ENCODE data around the gene TMEM37. TPM values are rescaled to one million over a fixed set of nuclear protein-coding genes. Genes with fewer than 3 reads are reported as not detected.

Gene TMEM37
- total and polyA plus RNA-seq, 12 donors: 0.32 to 4.7 (median 1.9) TPM

- WGBS, 2 donors: 94 to 95% methylated on average over 8 of the region's 8 CpGs
- ATAC-seq: no peak
- TF ChIP-seq CTCF (IDR thresholded peaks at IDR 0.05): no peak
- peaks cover 0 to 39% (median 15%) of the 10 kb centered on the region in 9 donors for H3K4me1 ChIP-seq
- DNase-seq: no peak
- intact Hi-C loops (cut with DNase I): loop anchor here in 8 of 10 donors (5.0 to 10.0 kb wide), 7 partner anchors 50 to 590 kb away; partner anchors contain the start of gene STEAP3 (in 1 of the 8)
- peaks cover 0 to 6% (median 0%) of the 10 kb centered on the region in 7 donors for H3K27me3 ChIP-seq
- no peaks in the 10 kb centered on the region for H3K36me3 ChIP-seq
- H3K4me3 ChIP-seq: no peak overlapping the region
- no peak overlapping the region for H3K27ac ChIP-seq
- no peaks in the 10 kb centered on the region for H3K9me3 ChIP-seq
Observed at GRCh38 chr2:119472749-119473148, 41.1 kb downstream of the TMEM37 start.

GRCh38 chr2:119473621-119474370, 42.1 kb downstream of the TMEM37 start:
- ATAC-seq (peak in 1 of 8 donors; percentile 22), DNase-seq (no peak)
- WGBS, 2 donors: 84 to 88% methylated on average over 16 of the region's 16 CpGs
- Histone ChIP-seq H3K4me3 (no peak overlapping the region), H3K27ac (peak overlapping the region in 5 of 10 donors; percentile 58 to 78 (median 73)), H3K27me3 (peaks cover 0 to 6% (median 0%) of the 10 kb centered on the region in 7 donors), H3K9me3 (no peaks in the 10 kb centered on the region), H3K4me1 (peaks cover 0 to 30% (median 11%) of the 10 kb centered on the region in 9 donors), H3K36me3 (no peaks in the 10 kb centered on the region)
- intact Hi-C loops (cut with DNase I): loop anchor here in 8 of 10 donors (5.0 to 10.0 kb wide), 7 partner anchors 51 to 591 kb away; partner anchors contain the start of gene STEAP3 (in 1 of the 8)
- TF ChIP-seq CTCF (IDR thresholded peaks at IDR 0.05): no peak

- Histone ChIP-seq H3K9me3 (no peaks in the 10 kb centered on the region), H3K27ac (peak overlapping the region in 8 of 10 donors; percentile 48 to 78 (median 59))
- ATAC-seq: peak in 6 of 8 donors; percentile 48 to 76 (median 61)
Observed at GRCh38 chr2:119474371-119475224, 42.9 kb downstream of the TMEM37 start.

More at GRCh38 chr2:119474371-119475224, 42.9 kb downstream of the TMEM37 start:
- intact Hi-C loops (cut with DNase I): loop anchor here (5.0 to 10.0 kb wide), 10 partner anchors 52 to 592 kb away; partner anchors contain the start of gene STEAP3 (in 1 of the 10)
- no peak for DNase-seq
- WGBS, 2 donors: 68 to 75% methylated on average over 17 of the region's 17 CpGs
- Histone ChIP-seq H3K4me3 (no peak overlapping the region), H3K36me3 (no peaks in the 10 kb centered on the region), H3K4me1 (peaks cover 0 to 26% (median 10%) of the 10 kb centered on the region in 9 donors), H3K27me3 (peaks cover 0 to 6% (median 0%) of the 10 kb centered on the region in 7 donors)
- no peak for TF ChIP-seq CTCF (IDR thresholded peaks at IDR 0.05)

All from heart right ventricle (tissue), 16 donors.